GM18861 (cell line): ENCODE results near the gene SLC23A2.
A peak's percentile ranks its signal among the peaks of the same experiment; 100 is the strongest.
"Not testable (repeated sequence)": the region's sequence is repeated elsewhere in the genome, so short reads cannot be mapped to it uniquely, and the experiment has no call there.

ENCODE experiments used
- ATAC-seq: cut with Tn5 transposase; IDR thresholded peaks from one replicate; pipeline ENCODE4 v1.9.1; 2021; ENCODE audit not compliant: unreplicated experiment

Gene SLC23A2

GRCh38 chr20:4883051-4883450 lies 118.3 kb downstream of the SLC23A2 start:
- no peak for ATAC-seq

DNA sequence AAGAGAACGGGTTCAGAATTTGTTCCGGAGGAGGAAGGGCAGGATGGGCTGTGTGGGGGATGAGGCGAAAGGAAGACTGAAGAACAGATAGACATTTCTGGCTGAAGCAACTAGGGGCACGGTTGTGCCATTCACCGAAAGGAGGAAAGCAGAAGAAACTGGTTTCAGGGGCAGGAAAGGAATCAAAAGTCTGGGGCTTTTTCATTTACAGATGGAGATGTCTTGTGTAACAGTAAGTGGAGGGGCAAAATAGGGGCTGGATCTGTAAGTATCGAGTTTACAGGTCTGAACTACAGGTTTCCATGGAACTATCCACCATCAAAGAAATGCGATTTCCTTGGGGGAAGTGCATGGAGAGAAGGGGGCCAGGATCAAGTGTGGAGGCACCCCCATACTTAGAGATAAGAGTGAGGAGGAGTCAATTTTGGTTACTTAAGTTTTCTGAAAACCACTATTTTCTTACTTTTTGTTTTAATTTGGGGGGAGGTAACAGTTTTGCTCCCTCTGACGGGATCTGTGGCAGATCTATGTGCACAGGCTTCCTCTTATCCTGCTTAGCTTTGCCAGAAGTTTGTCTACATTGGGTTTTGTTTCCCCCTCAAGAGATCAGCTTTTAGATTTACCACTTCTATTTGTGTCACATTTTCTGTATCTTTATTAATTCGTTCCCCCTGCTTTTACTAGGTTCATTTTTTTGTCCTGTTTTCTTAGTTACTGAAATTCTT lies 120.1 kb downstream of the SLC23A2 start:
- no peak for ATAC-seq

DNA sequence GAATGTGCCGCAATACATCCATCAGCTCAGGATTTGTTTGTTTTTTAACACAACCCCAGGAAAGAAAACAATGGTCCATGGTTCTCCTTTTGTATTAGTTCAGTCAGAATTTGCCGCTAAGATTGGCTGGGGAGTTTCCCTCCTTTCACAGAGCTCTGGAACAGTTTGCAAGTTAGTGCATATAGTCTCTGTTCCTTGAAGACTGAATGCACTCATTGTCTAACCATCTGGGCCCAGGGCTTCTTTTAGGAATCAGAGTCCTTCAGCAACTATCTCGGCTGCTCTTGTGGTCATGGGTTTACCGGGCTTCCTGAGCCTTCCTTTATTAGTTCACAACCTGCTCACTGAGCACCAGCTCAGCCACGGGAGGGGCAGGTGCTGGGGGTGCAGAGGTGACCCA lies 121.3 kb downstream of the SLC23A2 start:
- ATAC-seq: no peak

DNA sequence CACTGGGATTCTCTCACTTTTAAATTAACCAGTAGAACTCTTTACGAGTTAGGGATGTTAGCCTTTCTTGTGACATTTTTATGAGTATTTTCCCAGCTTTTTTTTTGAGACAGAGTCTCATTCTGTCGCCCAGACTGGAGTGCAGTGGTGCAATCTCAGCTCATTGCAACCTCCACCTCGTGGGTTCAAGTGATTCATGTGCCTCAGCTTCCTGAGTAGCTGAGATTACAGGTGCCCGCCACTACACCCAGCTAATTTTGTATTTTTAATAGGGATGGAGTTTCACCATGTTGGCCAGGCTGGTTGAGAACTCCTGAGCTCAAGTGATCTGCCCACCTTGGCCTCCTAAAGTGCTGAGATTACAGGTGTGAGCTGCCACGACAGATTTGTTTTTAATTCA lies 123.2 kb downstream of the SLC23A2 start:
- ATAC-seq: not testable (repeated sequence)

GRCh38 chr20:4876731-4877130 lies 124.6 kb downstream of the SLC23A2 start:
- ATAC-seq: no peak

- no peak for ATAC-seq
Measured at GRCh38 chr20:4876301-4876700, 125.0 kb downstream of the SLC23A2 start.

- peak; percentile 60 for ATAC-seq
Measured at GRCh38 chr20:4875578-4876067, 125.7 kb downstream of the SLC23A2 start.

DNA sequence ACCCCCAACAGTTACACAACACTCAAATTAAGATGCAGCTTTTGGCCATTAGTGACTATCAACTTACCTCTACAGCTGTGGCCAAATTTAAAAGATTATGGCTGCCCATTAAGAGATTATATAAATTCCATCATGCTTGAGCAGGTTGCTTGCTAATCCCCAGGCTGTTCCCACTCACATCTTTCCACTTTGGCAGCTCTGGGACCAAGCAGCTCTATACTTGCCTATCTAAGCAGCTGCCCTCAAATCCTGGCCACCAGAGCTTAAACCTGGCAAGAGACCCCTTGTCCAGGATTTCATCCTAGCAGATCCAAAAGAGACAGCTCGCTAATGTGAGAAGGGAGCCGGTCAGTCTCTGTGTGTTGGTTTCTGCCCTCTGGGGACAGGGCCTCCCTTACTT lies 127.9 kb downstream of the SLC23A2 start:
- no peak for ATAC-seq

DNA sequence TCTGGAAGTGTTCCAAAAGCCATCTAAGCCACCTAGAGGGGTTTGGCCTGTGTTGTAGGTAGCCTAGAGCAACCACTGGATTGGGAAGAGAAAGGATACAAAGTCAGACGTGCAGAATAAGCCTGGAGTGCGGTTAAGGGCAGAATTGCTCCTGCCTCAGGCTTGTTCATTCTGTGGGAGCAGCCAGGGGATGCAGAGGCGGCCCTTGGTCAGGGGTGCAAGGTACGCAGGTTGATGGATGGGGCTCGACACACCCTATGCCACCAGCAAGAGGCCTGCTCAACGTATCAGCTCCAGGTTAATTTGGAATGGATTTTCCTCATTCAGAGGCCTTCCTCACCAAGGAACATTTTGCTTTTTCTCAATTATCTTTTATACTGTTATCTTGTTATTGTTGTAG lies 129.8 kb downstream of the SLC23A2 start:
- no peak for ATAC-seq

DNA sequence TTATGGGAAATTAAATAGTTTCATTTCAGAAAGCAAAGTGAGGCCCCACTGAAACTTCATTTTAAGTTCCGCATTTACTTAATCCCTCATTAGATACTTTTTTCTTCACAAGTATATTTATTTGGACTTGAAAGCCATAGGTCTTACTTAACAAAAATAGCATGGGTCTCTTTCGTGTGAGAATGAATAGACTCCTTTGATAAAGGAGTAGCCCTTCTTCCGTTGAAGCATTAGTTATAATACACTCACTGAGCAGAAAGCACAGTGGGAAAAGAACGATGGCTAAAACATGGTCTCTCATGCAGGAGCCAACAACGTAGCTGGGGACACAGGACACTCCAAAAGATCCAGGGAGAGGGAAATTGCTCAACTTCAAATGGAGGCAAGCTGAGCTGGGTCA lies 130.4 kb downstream of the SLC23A2 start:
- ATAC-seq: no peak

- ATAC-seq: no peak
Measured at GRCh38 chr20:4869290-4870193, 131.8 kb downstream of the SLC23A2 start.

- ATAC-seq: no peak
Measured at GRCh38 chr20:4867051-4867450, 134.3 kb downstream of the SLC23A2 start.

- ATAC-seq: no peak
Measured at GRCh38 chr20:4866429-4866828, 134.9 kb downstream of the SLC23A2 start.

- ATAC-seq: no peak
Measured at GRCh38 chr20:4864311-4864752, 137.0 kb downstream of the SLC23A2 start.

DNA sequence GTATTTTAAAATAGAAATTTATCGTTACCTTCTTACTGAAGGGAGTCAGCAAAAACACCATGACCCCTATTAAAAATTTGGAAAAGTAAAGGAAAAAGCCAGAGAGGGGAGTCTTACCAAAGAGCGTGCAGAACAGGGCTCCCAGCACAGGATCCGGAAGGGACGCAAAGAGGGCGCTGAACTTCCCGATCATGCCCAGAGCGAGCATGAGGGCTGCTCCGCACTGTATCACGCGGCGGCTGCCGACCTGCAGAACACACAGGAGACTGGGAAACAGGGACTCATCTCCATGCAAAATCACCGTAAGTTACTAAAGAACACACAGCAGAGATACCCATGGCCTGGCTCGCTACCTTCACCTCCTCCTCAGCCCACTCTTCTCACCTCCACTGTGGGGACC lies 138.6 kb downstream of the SLC23A2 start:
- ATAC-seq: no peak

GRCh38 chr20:4861961-4862360 lies 139.3 kb downstream of the SLC23A2 start:
- ATAC-seq: no peak

GRCh38 chr20:4858000-4858399 lies 143.3 kb downstream of the SLC23A2 start:
- ATAC-seq: no peak

- no peak for ATAC-seq
Measured at GRCh38 chr20:4856022-4856755, 145.1 kb downstream of the SLC23A2 start.

DNA sequence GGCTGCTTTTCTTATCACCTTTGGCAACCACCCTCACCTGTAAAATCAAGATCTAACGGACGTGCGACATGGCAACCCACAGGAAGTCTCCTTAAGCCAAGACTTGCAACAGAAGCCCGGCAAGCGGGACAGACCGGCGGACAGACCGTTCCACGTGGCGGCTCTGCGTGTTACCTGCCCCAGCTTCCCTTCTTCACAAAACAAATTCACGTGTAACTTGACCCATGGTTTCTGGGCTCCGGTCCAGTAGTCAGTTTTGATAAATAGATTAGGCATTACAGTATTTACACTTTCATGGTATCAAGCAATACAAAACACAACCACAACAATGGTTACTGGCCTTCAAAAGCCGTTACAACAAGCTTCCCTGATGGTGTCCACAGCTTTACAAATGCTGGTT lies 145.8 kb downstream of the SLC23A2 start:
- no peak for ATAC-seq

DNA sequence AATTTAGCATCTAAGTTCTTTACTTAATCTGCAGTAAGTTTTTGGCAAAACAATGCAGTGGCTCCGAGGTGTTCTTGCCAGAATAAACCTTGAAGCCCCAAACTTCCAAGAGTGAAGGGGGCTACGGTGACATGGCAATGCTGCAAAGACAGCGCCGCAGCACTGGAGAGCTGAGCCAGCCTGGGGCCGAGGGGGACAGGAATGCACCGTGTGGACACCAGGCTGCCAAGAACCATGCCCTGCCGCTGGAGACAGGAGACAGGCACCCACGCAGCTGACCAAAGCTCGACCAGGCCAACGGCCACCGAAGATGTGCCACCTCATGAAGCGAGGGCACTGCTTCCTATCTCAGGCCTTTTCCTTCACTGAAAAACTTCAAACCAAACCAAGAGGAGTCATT lies 146.2 kb downstream of the SLC23A2 start:
- no peak for ATAC-seq

- no peak for ATAC-seq
Measured at GRCh38 chr20:4854561-4854901, 146.8 kb downstream of the SLC23A2 start.
